HG03558 (cell line): Measurements from ENCODE around the gene SMPD4.
"Not testable (repeated sequence)": the region's sequence is repeated elsewhere in the genome, so short reads cannot be mapped to it uniquely, and the experiment has no call there.

Source experiments
- ATAC-seq: cut with Tn5 transposase; IDR thresholded peaks from one replicate; pipeline ENCODE4 v1.9.1; 2021; ENCODE audit warnings: moderate number of reproducible peaks; ENCODE audit not compliant: unreplicated experiment; ENCODE audit errors: extremely low read depth

Gene SMPD4

DNA sequence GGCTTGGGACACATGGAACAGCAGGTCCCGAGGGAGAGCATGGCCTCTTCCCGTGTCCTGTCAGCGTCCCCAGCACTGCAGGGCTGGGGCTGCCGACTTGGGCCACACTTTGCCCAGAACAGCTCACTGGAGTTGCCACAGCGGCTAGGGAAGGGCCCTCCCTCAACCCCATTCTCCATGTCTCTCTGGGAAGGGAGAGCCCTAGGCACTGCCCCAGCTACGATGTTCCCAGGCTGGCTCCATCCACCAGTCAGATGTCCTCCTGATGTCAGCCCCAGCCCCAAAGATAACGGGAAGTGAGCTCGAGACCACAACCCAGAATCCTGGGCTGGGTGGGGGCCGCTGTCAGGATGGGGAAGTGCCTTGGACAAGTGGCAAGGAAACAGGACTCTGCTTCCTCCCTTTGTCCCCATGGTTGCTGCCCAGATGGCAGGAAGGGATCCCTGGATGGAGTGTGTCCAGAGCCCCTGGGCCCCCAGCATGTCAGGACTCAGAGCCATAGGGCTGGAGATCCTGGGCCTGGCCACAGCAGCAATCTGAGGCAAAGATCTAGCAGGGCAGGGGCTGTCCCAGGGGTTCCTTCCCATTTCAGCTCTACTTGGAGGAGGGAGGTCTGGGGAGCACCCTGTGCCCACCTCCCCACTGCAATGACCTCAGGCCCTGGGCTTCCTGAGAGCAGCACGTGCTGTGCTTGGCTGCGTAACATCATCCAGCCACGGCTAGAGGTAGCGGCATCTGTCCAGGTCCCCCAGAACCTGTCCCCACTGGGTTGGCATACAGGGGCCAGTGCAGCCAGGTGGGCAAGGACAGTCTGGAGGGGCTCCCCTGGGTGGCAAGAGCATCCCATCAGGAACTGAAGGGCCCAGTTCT is 38.8 kb downstream of the SMPD4 start:
- ATAC-seq: not testable (repeated sequence)

DNA sequence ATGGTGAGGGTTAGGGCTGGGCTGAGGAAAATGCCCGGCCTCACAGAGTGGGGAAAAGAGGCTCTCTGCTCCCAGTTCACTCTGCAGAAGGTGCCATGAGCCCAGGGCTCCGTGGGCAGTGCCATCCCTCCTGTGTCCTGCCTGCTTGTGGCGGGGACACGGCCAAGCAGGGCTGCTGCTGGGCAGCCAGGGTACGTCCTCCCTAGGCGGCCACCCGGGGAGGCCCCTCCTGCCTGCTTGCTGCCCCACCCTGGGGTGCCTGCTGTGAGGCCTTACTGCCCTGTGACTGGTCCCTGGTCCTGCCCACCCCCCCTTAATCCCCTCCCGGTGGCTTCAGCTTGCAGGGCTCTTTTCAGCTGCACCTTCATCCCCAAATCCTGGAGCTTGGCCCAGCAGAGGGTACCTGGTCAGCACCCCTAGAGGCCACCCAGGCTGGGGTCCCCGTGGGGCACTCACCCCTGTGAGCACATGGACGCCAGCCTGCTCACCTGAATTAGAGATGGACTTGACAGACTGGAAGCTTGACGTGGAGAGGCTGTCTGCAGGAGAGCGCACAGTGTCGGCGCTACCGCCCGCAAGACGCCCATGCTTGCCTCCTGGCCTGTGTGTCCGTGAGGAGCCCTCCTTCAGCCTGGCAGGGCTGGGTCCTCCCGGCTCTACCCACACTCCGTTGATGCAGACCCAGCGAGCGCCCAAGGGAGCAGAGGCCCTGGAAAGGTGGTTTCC is 39.6 kb downstream of the SMPD4 start:
- not testable (repeated sequence) for ATAC-seq

DNA sequence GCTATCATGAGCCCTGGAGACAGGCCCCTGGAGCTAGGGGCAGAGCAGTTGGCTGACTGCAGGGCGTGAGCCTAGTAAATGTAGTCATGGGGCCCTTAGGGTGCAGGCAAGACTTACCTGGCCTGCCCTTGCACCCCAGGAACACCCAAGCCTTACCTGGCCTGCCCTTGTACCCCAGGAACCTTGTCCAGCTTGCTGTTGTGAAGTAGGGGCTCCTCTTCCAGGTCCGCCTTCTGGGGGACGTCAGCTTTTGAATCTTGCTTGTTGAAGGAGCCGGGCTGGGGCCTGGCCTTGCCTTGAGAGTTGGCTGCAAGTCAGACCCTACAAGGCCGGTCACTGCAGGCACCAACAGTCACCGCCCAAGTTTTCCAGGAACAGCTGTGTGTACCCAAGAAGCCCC is 40.4 kb downstream of the SMPD4 start:
- ATAC-seq: not testable (repeated sequence)

DNA sequence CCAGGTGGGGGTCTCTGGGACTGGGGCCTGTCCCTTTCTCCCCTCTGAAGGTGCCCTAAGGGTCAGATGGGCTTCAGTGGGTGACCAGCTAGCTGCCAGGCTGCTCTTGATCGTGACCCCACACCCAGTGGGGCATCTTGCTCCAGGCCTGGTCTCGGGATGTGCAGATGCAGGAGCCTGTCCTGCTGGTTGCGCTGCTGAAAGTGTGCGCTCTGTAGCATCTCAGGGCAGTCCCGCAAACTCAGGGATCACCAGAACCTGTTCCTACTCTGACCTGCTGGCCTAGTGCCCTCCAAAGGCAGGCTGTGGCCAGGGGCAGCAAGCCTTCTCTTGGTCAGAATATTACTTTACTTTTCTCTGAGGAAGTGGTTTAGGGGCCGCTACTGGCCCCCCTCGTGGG is 40.9 kb downstream of the SMPD4 start:
- ATAC-seq: not testable (repeated sequence)

DNA sequence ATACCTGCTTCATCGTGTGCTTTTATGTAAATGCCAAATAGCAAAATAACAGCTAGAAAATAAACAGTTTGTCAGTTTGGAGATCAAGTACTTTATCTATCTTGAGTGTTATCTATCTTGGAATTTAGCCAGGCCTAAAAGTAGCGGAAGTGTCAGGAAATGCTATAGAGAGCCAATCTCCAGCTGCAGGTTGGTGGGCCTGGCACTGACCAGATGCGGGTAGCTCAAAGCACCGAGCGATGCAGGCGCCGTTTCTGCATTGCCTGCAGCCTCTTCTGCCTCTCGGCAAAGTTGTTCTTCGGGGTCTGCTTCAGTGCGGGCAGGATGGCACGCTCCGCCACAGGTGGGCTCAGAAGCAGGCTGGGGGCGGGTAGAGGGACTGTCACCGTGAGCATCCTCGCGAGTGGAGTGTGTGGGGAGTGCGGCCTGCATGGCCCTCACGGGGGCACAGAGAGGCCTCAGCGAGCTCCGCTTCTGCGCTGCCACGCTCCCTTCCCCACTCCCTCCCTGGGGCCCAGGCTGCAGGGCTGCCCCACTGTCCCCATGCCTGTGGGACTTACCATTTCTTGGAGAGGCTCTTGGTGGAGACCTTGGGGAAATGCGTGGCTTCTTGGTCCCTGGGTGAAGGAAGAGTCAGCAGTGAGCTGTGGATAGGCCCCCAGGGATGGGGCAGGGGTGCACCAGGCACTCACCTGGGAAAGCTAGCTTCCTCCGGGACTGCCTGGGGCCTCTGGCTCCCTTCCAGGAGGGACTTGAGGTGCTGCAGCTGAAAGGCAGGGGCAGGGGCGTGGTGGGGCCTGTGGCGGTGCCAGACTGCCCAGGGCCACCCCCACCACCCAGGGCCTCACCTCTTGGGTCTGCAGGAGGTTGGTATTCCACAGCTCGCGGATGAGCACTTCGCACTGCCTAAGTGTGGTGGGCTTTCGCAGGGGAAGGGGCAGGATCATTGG is 41.8 kb downstream of the SMPD4 start:
- ATAC-seq: not testable (repeated sequence)

DNA sequence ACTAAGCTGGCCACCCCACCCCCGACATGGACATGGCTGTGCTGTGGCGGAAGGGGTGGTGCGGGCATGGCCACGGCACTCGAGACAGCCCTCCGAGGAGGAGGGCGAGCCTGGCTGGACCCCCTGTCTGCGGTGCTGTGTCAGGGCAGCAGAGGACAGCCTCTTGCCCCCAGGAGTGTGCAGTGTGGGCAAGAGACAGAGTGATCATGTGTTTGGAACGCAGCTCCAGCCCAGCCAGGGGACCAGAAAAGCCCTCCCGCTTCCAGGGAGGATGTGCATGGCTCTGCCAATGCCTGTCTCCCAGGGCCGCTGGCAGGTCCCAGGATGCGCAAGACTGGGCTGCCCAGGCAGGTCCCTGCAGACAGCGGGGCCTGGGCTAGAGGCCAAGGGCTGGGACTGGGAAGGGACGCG is 42.6 kb downstream of the SMPD4 start:
- not testable (repeated sequence) for ATAC-seq

DNA sequence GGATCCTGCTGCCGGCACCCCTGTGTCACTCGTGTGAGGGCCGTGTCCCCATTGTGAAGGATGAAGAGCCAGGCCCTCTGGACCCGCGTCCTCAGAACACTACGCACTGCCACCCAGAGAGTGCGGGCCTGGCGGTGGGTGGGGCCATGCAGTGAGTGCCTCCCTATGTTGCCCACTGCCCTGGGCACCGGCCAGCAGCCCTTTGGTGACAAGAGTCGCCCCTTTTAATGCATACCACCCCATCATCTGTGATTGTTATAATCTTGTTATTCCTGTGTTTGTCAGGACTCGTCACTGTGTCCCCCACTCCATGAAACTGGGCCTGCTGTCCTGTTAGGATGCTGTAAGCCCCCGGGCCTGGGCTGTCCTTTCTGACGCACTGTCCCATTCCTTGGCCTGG is 43.1 kb downstream of the SMPD4 start:
- not testable (repeated sequence) for ATAC-seq

DNA sequence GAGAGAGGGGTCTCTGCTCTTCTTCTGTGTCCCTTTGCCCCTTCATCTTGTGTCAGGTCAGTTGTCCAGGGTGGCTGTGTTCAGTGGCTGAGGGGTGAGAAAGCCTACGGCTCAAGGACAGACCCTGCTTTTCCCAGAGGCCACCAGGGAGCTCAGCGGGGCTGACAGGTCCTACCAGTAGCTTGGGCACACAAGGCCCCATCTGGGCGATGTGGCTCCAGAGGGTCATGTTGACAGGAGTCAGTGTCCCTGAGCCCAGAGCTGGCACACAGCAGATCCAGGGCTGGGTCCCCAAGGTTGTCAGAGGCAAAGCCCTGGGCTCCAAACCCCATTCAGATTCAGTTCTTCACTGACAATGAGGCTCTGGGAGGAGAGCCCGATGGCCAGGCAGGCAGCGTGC is 44.3 kb downstream of the SMPD4 start:
- ATAC-seq: not testable (repeated sequence)

DNA sequence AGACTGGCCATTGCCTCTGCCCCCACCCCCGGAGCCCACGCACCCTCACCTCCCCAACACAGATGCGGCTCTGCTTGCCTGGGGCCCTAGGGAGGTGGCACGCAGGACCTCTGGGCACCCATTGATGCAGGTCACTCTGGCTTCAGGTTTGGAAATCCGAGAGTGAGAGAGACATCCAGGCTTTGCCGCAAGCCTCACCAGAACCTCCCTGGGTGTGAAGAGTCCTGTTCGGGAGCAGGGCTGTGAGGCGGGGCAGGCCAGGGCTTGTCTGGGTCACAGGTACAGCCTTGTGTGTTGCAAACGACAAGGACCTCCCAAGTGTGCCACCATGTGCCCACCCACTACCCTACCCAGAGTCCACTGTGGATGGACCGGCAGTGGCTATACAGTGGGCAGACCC is 44.9 kb downstream of the SMPD4 start:
- ATAC-seq: not testable (repeated sequence)

DNA sequence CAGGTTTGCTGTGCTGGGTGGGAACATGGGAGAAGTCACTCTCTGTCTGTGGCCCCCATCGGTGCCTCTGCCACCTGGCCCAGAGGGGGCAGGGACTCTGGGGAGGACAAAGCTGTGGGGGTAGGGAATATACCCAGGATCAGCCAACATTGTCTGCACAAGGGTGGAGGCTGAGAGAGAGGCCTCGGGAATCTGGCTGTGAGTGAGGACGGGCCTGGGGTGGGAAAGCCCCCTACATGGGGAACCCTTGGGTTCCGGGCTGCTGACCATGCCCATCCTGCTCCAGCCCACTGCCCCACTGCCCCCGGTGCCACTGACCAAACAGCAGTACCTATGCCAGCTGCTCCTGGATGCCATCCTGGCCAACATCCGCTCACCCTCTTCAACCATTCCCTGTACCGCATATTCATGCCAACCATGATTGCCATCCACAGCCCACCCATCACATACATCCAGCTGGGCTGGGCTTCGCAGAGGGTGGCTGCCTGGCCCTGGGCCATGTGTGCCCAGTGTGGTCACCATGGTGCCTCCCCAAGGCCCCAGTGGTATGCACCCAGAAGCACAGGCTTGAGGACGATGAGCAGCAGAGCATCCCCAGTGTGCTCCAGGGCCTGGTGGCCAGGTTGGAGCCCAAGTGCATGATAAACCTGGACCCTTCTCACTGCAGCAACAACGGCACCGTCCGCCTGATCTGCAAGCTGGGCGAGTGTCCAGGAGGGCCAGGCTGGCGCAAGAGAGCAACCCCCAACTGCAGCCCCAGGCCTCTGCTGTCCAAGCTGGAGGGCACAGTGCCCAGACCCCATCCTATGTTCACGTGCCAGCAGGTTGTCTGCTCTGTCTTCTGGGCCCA is 45.5 kb downstream of the SMPD4 start:
- no peak for ATAC-seq

DNA sequence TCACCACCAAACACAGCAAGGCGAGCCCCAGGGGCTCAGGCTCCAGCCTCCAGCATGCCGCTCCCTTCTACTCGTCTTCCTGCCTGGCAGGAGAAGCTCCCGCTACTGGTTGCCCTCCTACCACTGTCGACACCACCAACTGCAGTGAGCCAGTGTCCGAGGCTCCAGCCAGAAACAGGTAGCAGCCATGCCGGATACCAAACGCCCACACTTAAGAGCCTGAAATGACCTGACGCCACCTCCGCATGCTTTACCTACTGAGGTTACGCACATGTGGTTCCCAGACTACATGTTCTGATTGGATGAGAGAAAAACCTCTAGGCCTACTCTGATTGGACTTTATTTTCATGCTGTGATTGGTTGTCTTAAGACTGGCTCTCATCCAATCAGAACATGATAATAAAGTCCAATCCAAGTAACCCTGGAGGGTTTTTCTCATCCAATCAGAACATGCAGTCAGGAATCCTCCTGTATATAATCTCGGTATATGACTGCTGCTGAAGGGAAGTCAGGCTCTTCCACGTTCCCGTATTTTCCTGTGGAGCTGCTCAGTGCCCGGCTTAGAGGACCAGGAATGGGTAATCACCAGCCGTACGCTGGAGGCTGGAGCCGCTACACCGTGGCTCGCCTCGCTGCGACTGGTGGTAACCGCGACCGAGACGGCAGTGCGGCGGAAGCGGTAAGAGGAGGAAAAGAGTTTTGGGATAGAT is 52.1 kb downstream of the SMPD4 start, which contains the start of gene POTEF:
Gene POTEF, minus strand, starts transcription at position 103 of the 710 bp plus-strand sequence. CDS start 8,707 bp downstream, outside the sequence.
- not testable (repeated sequence) for ATAC-seq

DNA sequence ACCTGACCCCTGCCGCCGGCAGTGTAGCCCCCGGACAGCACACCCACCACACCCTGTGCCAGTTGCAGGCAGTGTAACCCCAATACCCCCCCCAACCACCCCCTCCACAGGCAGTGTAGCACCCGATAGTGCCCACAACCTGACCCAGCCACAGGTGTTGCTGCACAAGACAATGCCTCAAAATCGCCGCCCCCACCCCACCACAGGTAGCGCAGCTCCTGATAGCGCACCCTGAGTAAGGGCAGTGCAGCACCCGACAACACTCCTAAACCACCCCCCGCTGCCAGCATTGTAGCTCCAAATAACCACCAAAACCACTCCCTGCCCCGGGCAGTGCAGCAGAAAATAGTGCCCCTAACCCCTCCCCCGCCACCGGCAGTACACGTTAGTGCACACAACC is 52.9 kb downstream of the SMPD4 start:
- not testable (repeated sequence) for ATAC-seq

DNA sequence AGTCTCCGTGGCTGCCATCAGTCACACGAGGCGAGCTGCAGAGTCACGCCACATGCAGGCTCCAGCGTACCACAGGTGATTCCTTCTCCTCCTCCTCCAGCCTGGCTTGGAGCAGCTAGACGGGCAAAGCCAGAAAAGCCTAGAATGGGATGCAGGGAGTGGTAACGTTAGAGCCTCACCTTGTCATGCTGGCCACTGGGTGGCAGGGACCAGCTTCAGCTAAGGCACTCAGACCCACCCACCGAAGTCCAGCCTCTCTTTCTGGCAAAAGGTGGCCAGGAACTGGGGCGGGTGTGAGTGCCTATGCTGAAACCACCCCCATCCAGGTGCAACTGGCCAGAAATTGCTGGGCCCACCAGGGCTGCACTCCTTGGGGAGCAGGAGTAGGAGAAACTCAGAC is 53.7 kb downstream of the SMPD4 start:
- ATAC-seq: not testable (repeated sequence)

DNA sequence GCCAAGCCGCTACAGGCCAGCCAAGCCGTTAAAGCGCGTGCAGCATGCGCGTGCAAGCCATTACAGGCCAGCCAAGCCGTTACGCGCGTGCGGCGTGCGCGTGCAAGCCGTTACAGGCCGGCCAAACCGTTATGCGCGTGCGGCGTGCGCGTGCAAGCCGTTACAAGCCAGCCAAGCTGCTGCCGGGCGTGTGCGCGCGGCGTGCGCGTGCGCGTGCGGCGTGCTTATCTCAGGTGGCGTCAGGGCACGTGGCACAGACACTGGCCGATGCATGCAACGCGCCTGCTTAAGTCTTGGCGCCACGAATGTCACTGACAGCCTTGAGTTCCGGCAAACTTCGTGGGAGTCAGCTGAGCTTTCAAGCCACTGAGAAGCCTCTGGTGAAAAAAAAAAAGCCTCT is 60.5 kb downstream of the SMPD4 start:
- not testable (repeated sequence) for ATAC-seq

DNA sequence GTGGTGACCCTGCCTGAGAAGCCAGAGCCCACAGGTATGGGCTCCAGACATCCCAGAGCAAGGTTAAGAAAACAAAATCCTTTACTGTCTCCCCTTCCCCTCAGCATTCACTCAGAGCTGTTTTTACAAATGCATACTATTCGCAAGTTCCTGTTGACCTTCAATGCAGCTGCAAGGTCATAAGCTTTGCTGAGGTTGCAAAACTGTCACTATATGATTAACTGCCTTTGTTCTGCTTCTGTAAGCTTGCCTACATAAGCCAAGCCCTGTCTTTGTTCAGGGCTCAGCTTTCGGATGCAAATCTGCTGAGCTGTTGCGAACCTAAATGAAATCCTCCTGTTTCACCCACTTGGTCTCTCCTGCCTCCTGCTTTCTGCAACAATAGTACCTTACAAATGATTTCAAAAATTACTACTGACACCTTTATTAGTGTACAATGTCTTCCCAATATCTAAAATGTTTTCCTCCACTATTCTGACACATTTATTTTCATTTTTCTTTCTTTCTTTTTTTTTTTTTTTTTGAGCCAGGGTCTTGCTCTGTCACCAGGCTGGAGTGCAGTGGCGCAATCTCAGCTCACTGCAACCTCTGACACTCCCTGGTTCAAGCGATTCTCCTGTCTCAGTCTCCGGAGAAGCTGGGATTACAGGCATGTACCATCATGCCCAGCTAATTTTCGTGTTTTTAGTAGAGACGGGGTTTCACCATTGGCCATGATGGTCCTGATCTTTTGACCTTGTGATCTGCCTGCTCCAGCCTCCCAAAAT is 78.6 kb downstream of the SMPD4 start:
- not testable (repeated sequence) for ATAC-seq
